Measurements from ENCODE around the gene CCT7.

- TF ChIP-seq RAD21 (IDR thresholded peaks at IDR 0.05; ENCODE audit: low read length) (no peak), GATA2 (CRISPR knock-in tag; IDR thresholded peaks at IDR 0.05) (no peak), USF2 (IDR thresholded peaks at IDR 0.05; ENCODE audit: borderline replicate concordance, low read depth, low read length) (no peak), SMC3 (IDR thresholded peaks at IDR 0.05; ENCODE audit: low read depth, low read length) (no peak), TEAD4 (IDR thresholded peaks at IDR 0.05; ENCODE audit: borderline replicate concordance, insufficient read depth) (no peak), POLR2AphosphoS5 (IDR thresholded peaks at IDR 0.05; ENCODE audit: low read depth, low read length) (peak; percentile 44; the same call in 1 of the 2 replicates), CTCF (IDR thresholded peaks at IDR 0.05) (no peak), NRF1 (IDR thresholded peaks at IDR 0.05; ENCODE audit: low read depth, low read length) (no peak), RFX5 (IDR thresholded peaks at IDR 0.05; ENCODE audit: low read length) (no peak), EZH2phosphoT487 (IDR thresholded peaks at IDR 0.05; ENCODE audit: borderline replicate concordance, low read depth) (no peak), JUND (IDR thresholded peaks at IDR 0.05) (no peak), TAF1 (IDR thresholded peaks at IDR 0.05; ENCODE audit: borderline replicate concordance, low read depth, low read length) (no peak)
- TF ChIP-seq, protein P1, sequence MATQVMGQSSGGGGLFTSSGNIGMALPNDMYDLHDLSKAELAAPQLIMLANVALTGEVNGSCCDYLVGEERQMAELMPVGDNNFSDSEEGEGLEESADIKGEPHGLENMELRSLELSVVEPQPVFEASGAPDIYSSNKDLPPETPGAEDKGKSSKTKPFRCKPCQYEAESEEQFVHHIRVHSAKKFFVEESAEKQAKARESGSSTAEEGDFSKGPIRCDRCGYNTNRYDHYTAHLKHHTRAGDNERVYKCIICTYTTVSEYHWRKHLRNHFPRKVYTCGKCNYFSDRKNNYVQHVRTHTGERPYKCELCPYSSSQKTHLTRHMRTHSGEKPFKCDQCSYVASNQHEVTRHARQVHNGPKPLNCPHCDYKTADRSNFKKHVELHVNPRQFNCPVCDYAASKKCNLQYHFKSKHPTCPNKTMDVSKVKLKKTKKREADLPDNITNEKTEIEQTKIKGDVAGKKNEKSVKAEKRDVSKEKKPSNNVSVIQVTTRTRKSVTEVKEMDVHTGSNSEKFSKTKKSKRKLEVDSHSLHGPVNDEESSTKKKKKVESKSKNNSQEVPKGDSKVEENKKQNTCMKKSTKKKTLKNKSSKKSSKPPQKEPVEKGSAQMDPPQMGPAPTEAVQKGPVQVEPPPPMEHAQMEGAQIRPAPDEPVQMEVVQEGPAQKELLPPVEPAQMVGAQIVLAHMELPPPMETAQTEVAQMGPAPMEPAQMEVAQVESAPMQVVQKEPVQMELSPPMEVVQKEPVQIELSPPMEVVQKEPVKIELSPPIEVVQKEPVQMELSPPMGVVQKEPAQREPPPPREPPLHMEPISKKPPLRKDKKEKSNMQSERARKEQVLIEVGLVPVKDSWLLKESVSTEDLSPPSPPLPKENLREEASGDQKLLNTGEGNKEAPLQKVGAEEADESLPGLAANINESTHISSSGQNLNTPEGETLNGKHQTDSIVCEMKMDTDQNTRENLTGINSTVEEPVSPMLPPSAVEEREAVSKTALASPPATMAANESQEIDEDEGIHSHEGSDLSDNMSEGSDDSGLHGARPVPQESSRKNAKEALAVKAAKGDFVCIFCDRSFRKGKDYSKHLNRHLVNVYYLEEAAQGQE (IDR thresholded peaks at IDR 0.05; ENCODE audit: low read depth, low read length): no peak
- TF ChIP-seq, protein P2, sequence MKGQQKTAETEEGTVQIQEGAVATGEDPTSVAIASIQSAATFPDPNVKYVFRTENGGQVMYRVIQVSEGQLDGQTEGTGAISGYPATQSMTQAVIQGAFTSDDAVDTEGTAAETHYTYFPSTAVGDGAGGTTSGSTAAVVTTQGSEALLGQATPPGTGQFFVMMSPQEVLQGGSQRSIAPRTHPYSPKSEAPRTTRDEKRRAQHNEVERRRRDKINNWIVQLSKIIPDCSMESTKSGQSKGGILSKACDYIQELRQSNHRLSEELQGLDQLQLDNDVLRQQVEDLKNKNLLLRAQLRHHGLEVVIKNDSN (IDR thresholded peaks at IDR 0.05; ENCODE audit: borderline replicate concordance, low read depth): no peak
Observed at GRCh38 chr2:73255007-73255644, 21.0 kb downstream of the CCT7 start.
